ENCODE data around the gene NUTM2F.
"Not testable (repeated sequence)": the region's sequence is repeated elsewhere in the genome, so short reads cannot be mapped to it uniquely, and the experiment has no call there.

The NUTM2F gene

DNA sequence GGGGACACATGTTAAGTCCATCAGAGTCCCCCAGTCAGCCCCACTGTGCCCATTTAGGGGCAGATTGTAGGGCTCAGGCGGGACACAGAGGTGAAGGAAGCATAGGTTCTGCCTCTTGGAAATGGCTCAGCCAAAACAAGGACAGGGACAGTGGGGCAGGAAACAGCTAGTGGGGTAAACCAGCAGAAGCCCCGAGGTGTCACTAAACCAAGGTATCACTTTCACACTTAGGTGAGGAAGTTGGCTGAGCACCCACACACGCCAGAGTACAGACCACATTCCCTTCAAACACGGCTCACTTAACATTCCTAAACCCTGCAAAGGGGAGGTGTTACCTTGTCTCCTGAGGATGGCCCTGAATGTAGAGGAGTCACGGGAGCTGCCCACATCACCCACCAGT, 12.2 kb downstream of the NUTM2F start:
- DNase-seq (ENCODE audit: low read depth), result not testable (repeated sequence)

DNA sequence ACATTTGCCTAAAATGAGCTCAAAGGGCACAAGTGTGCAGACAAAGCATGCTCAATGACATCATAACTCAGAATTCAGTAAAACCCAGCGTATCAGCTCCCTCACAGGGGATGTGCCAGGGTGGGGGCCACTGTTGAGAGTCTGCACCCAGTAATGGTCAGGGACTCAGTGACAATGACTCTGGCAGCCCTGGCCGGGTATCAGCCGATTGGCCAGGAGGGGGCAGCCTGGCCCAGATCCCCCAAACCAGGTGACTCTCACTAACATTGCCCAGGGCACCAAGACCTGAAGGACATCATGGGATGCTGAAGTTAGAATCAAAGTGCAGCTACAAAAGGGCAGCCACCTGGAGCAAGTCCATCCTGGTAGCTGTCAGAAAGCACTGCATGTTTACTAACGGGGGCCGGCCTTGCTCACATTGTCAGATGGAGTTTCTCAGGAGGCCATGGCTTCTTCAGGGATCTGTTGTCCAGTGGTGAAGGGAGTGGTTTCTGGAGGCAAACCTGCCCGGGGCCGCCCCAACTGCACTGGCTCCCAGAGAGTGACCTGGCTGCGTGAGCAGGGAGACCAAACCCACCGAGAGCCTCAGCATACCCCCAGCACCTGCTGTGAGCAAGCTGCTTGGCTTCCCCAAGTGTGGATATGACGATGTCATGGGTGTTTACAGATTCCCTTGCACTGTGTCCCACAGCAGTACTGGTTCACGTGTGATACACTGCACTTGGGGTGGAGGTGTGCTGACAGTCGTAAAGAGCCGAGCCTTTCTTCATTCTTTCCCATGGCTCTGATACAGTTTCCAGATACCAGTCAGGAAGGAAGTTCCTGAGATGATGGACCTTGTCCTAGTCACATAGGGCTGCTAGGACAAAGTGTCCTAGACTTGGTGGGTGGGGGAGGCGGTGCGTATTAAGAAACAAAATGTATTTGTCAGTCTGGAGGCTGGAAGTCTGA, 13.1 kb downstream of the NUTM2F start:
- DNase-seq (ENCODE audit: low read depth), result not testable (repeated sequence)

DNA sequence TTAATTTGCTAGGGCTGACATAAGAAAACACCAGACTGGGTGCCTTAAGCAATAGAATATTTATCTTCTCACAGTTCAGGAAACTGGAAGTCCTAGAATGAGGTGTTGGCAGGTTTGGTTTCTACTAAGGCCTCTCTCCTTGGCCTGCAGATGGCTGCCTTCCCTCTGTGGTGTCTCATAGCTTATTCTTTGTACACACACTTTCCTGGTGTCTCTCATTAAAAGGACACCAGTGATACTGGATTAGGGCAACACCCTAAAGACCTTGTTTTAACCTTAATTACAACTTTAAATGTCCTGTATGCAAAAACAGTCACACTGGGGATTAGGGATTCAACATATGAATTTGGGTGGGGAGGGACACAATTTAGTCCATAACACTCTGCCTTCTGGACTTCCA, 25.1 kb downstream of the NUTM2F start:
- DNase-seq (ENCODE audit: low read depth), result no peak

DNA sequence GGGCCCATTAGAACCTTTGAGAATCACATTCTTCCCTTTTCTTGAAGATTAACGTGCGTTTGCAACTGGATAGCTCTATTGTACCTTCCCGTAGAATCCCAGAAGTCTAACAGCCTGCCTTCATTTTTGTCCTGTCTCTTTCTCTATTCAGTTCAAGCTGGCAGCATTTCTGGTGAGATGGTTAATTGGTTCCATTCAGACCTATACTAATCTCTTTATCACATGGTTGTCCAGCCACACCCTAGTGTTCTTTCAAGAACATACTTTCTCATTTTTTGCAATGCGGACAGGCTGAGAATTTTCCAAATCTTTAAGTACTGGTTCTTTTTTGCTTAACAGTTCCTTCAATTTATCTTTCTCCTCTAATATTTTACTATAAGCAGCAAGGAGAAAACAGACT, 26.0 kb downstream of the NUTM2F start:
- DNase-seq (ENCODE audit: low read depth), result no peak

GRCh38 chr9:94301583-94301982, 26.9 kb downstream of the NUTM2F start:
- no peak for DNase-seq (ENCODE audit: low read depth)

GRCh38 chr9:94300470-94301301, 27.8 kb downstream of the NUTM2F start:
- no peak for DNase-seq (ENCODE audit: low read depth)

- DNase-seq (ENCODE audit: low read depth), result no peak
Measured at GRCh38 chr9:94298949-94299599, 29.4 kb downstream of the NUTM2F start.

GRCh38 chr9:94289691-94290090, 38.8 kb downstream of the NUTM2F start:
- no peak for DNase-seq (ENCODE audit: low read depth)

- DNase-seq (ENCODE audit: low read depth), result no peak
Measured at GRCh38 chr9:94287877-94288513, 40.4 kb downstream of the NUTM2F start.

DNA sequence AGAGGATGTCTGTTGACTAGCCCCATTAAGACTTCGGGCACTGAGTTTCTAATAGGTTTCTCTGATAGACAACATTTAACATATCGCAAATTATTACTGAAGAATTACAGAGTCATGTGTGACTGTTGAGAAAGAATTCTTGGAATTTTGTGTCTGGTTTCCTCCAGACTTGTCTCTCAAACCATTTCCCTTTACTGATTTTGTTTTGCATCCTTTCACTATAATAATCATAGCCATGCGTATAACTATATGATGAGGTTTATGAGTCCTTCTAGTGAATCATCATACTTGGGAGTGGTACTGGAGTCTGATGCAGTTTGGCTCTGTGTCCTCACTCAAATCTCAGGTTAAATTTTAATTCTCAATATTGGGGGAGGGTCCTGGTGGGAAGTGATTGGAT, 42.3 kb downstream of the NUTM2F start:
- DNase-seq (ENCODE audit: low read depth), result no peak

GRCh38 chr9:94281101-94281500, 47.3 kb downstream of the NUTM2F start:
- no peak for DNase-seq (ENCODE audit: low read depth)

GRCh38 chr9:94280409-94280989, 47.9 kb downstream of the NUTM2F start:
- DNase-seq (ENCODE audit: low read depth), result no peak

- DNase-seq (ENCODE audit: low read depth), result no peak
Measured at GRCh38 chr9:94277885-94278536, 50.4 kb downstream of the NUTM2F start.

GRCh38 chr9:94277029-94277428, 51.4 kb downstream of the NUTM2F start:
- DNase-seq (ENCODE audit: low read depth), result not testable (repeated sequence)

- DNase-seq (ENCODE audit: low read depth), result no peak
Measured at GRCh38 chr9:94270009-94270408, 58.4 kb downstream of the NUTM2F start.

DNA sequence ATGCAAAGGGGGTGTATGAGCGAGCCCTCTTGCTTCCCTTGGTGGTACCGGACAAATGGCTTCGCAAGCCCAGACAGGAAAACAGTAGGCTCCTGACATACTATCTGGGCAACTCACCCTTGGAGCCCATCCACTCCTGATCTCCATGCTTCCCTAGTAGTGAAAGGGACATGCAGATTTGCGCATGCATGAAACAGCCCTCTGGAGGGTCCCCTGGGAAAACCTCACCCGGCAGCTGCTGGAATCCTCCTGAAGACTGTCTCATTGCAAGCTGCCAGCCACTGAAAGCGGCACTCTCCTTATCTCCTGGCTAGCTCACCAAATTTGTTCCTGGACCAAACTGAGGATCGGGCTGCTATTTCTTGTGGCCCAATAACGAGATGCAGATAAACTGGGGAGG, 59.2 kb downstream of the NUTM2F start:
- no peak for DNase-seq (ENCODE audit: low read depth)
